K562 (cell line): Measurements from ENCODE around the gene MAPKAPK2. TPM values are rescaled to one million over a fixed set of nuclear protein-coding genes. Genes with fewer than 3 reads are reported as not detected.

Source experiments
- ATAC-seq: fragments of 200-7000 bp; cut with Tn5 transposase; 3 replicates; pipeline ENCODE4 v1.9.1; 2020; ENCODE audit warnings: moderate library complexity
- BruUV-seq: library from RNA; stranded (reverse); fragments of 400-500 nt; replicated peaks from 2 replicates; lab custom pipeline; 2021; lab: Mats Ljungman, UMichigan
- CTCF ChIA-PET: fragments of 300-600 bp; formaldehyde crosslinking; extraction: SDS; loops from one replicate; lab custom pipeline; 2021; ENCODE audit warnings: low intra/inter-chr PET ratio; lab: Yijun Ruan, JAX
- POLR2A ChIA-PET: fragments of 300-600, 350-650 bp; sonication (Branson Sonifier 250); formaldehyde crosslinking; extraction: SDS; loops from one replicate; lab custom pipeline; 2021; ENCODE audit warnings: antibody characterized with exemption, inconsistent platforms; lab: Yijun Ruan, JAX
- DNase-seq, 4 experiments: peaks; one replicate each; pipeline versions ENCODE4 v3.0.0 to v3.0.0-alpha.2; 2011 to 2018; ENCODE audit warnings: low spot score in 3 of 4, mixed read lengths in 3 of 4; ENCODE audit errors: extremely low read depth in 1 of 4
- FAIRE-seq: peaks from 2 replicates; lab custom pipeline; 2011; peaks lifted over from hg19 to GRCh38; lab: Jason Lieb, UNC
- H2AFZ ChIP-seq: 2 replicates; pipeline ENCODE4 v1.6.0; 2011; ENCODE audit warnings: low read depth, low read length, control low read depth, inconsistent platforms
- H3K27ac ChIP-seq: fragments of 200-600 bp; 3 replicates; pipeline ENCODE4 v1.8.0; 2011; ENCODE audit warnings: low read depth, mild to moderate bottlenecking, control low read depth, inconsistent platforms, low read length, moderate library complexity, mixed read lengths; ENCODE audit errors: extremely low read depth
- H3K27me3 ChIP-seq, 2 experiments: fragments of 300-600 bp in 1 of 2; 2 replicates in 1 of 2; 3 replicates in 1 of 2; pipeline versions ENCODE4 v1.6.0 to v1.8.0; 2011; ENCODE audit warnings: inconsistent platforms in 2 of 2, low read length in 2 of 2, mild to moderate bottlenecking in 1 of 2, mixed read lengths in 1 of 2, moderate library complexity in 1 of 2; ENCODE audit not compliant: control insufficient read depth in 2 of 2, insufficient read depth in 2 of 2
- H3K36me3 ChIP-seq: fragments of 300-600 bp; 3 replicates; pipeline ENCODE4 v1.8.0; 2011; ENCODE audit warnings: mild to moderate bottlenecking, low read length, inconsistent platforms; ENCODE audit not compliant: control insufficient read depth, insufficient read depth
- H3K4me1 ChIP-seq, 2 experiments: fragments of 200-600 bp in 1 of 2; replicated peaks in 1 of 2; 2 replicates in 1 of 2; 3 replicates in 1 of 2; pipeline versions ENCODE4 v1.5.1 to v1.8.0; 2011; ENCODE audit warnings: inconsistent platforms in 2 of 2, low read length in 2 of 2, mild to moderate bottlenecking in 1 of 2, mixed read lengths in 1 of 2, moderate library complexity in 1 of 2; ENCODE audit not compliant: control insufficient read depth in 2 of 2, insufficient read depth in 2 of 2
- H3K4me2 ChIP-seq: 2 replicates; pipeline ENCODE4 v1.6.1; 2011; ENCODE audit warnings: low read length, control low read depth, inconsistent platforms, mixed read lengths; ENCODE audit not compliant: insufficient read depth
- H3K4me3 ChIP-seq: fragments of 200-600 bp; sonication (generic), shearing (Covaris generic); 2 replicates; pipeline ENCODE4 v1.5.1; 2016; ENCODE audit warnings: control low read depth, inconsistent platforms
- H3K79me2 ChIP-seq: fragments of 200-600 bp; 3 replicates; pipeline ENCODE4 v1.8.0; 2011; ENCODE audit warnings: low read length, inconsistent platforms; ENCODE audit not compliant: control insufficient read depth, insufficient read depth
- H3K9ac ChIP-seq, 2 experiments: 2 replicates each; pipeline versions ENCODE4 v1.6.0 to v1.6.1; 2011; ENCODE audit warnings: low read depth in 2 of 2, low read length in 2 of 2, control low read depth in 1 of 2, inconsistent platforms in 1 of 2, mild to moderate bottlenecking in 1 of 2, mixed read lengths in 1 of 2; ENCODE audit not compliant: insufficient read depth in 1 of 2
- H3K9me1 ChIP-seq: one replicate; pipeline ENCODE4 v1.6.0; 2011; ENCODE audit warnings: inconsistent platforms, mild to moderate bottlenecking, low read length, moderate library complexity; ENCODE audit not compliant: control insufficient read depth, insufficient read depth
- H3K9me3 ChIP-seq: replicated peaks from 2 replicates; pipeline ENCODE4 v1.5.1; 2011; ENCODE audit warnings: low read depth, low read length, inconsistent platforms; ENCODE audit not compliant: control insufficient read depth, insufficient read depth
- H4K20me1 ChIP-seq: replicated peaks from 2 replicates; pipeline ENCODE4 v1.6.1; 2011; ENCODE audit warnings: low read length, inconsistent platforms, mixed read lengths; ENCODE audit not compliant: control insufficient read depth, insufficient read depth
- CHD1 ChIP-seq: fragments of 200-600 bp; sonication (generic); IDR thresholded peaks from one replicate; pipeline ENCODE4 v1.6.1; 2012; ENCODE audit warnings: mild to moderate bottlenecking, moderate library complexity, low read length, inconsistent platforms
- DIDO1 ChIP-seq: fragments of 450-650 bp; IDR thresholded peaks from 2 replicates; pipeline ENCODE4 v1.6.1; 2016; ENCODE audit warnings: low read depth, missing biosample characterization, missing genetic modification characterization
- ELF1 ChIP-seq: fragments of 200-800 bp; sonication (Bioruptor generic); IDR thresholded peaks from 2 replicates; pipeline ENCODE4 v1.6.1; 2016; ENCODE audit warnings: missing genetic modification characterization, missing compliant biosample characterization
- GMEB1 ChIP-seq: fragments of 250-450 bp; sonication (Bioruptor Pico); IDR thresholded peaks from 2 replicates; pipeline ENCODE4 v1.4.0; 2020; ENCODE audit warnings: mild to moderate bottlenecking
- HLTF ChIP-seq: fragments of 450-650 bp; IDR thresholded peaks from 2 replicates; pipeline ENCODE4 v1.6.1; 2016
- IFI16 ChIP-seq: fragments of 250-450 bp; sonication (Bioruptor Pico); IDR thresholded peaks from 2 replicates; pipeline ENCODE4 v2.1.2; 2022; ENCODE audit warnings: mild to moderate bottlenecking, inconsistent platforms
- IRF2 ChIP-seq: sonication (generic); formaldehyde crosslinking; IDR thresholded peaks from 2 replicates; pipeline ENCODE4 v1.8.1; 2022; ENCODE audit warnings: mild to moderate bottlenecking, missing genetic modification reagents
- MAZ ChIP-seq, 2 experiments: fragments of 450-650 bp in 1 of 2; sonication (generic) in 1 of 2; formaldehyde crosslinking; IDR thresholded peaks in 1 of 2; conservative IDR thresholded peaks in 1 of 2; 2 replicates each; pipeline versions ENCODE4 v1.4.0 to v1.5.0; 2020; ENCODE audit warnings: mild to moderate bottlenecking in 1 of 2, missing genetic modification reagents in 1 of 2
- PCBP2 ChIP-seq: fragments of 200-400 bp; formaldehyde crosslinking; IDR thresholded peaks from 2 replicates; pipeline ENCODE4 v1.6.1; 2018; ENCODE audit warnings: low read length, low read depth, mild to moderate bottlenecking, moderate library complexity; ENCODE audit not compliant: poor library complexity, severe bottlenecking
- POLR3A ChIP-seq: IDR thresholded peaks from 2 replicates; pipeline ENCODE4 v1.6.1; 2011; ENCODE audit warnings: borderline replicate concordance, mild to moderate bottlenecking, moderate library complexity; ENCODE audit not compliant: insufficient read length, insufficient read depth; ENCODE audit errors: extremely low read depth
- RBBP5 ChIP-seq: fragments of 200-600 bp; sonication (generic); IDR thresholded peaks from 2 replicates; pipeline ENCODE4 v1.6.1; 2012; ENCODE audit warnings: borderline replicate concordance, mild to moderate bottlenecking, low read length, control low read depth, inconsistent platforms; ENCODE audit not compliant: insufficient read depth, poor library complexity, severe bottlenecking
- SMAD3 ChIP-seq: fragments of 450-650 bp; formaldehyde crosslinking; conservative IDR thresholded peaks from 2 replicates; pipeline ENCODE4 v1.4.0; 2020; ENCODE audit warnings: mild to moderate bottlenecking
- SNRNP70 ChIP-seq: fragments of 200-400 bp; formaldehyde crosslinking; optimal IDR thresholded peaks from 2 replicates; pipeline ENCODE3; 2017; ENCODE audit warnings: low read depth, low read length
- SRF ChIP-seq, 2 experiments: fragments of 250-450, 450-650 bp in 1 of 2; sonication (Bioruptor Pico) in 1 of 2; sonication (generic) in 1 of 2; formaldehyde crosslinking; IDR thresholded peaks; 2 replicates each; pipeline versions ENCODE4 v1.5.0 to v1.5.1; 2020 to 2022; ENCODE audit warnings: mild to moderate bottlenecking in 1 of 2, missing genetic modification reagents in 1 of 2
- TAL1 ChIP-seq: fragments of 450-650 bp; IDR thresholded peaks from 2 replicates; pipeline ENCODE4 v1.6.1; 2016; ENCODE audit warnings: mild to moderate bottlenecking
- U2AF1 ChIP-seq: fragments of 200-400 bp; formaldehyde crosslinking; optimal IDR thresholded peaks from 2 replicates; pipeline ENCODE3; 2017; ENCODE audit warnings: mild to moderate bottlenecking, low read depth, low read length, moderate library complexity
- ZNF134 ChIP-seq: fragments of 250-450 bp; sonication (Bioruptor Pico); conservative IDR thresholded peaks from 2 replicates; pipeline ENCODE4 v1.4.0; 2020
- ZNF282 ChIP-seq: sonication (generic); formaldehyde crosslinking; IDR thresholded peaks from 2 replicates; pipeline ENCODE4 v1.8.1; 2023; ENCODE audit warnings: missing genetic modification reagents
- ZSCAN29 ChIP-seq: fragments of 450-650 bp; IDR thresholded peaks from 2 replicates; pipeline ENCODE4 v1.6.1; 2017
- WGBS: fragments of 100-300 bp; shearing (Covaris generic); methylation state at CpG from one replicate; pipeline ENCODE4 v1.1.6; 2016; ENCODE audit warnings: low coverage, mixed read lengths; ENCODE audit not compliant: insufficient coverage; ENCODE audit errors: missing lambda C conversion rate; 5-methylcytosine and 5-hydroxymethylcytosine counted together
- in situ Hi-C: fragments of 300-500 bp; cut with MboI; formaldehyde crosslinking; loops from 4 replicates; pipeline ENCODE4 v1.15.0; 2018; ENCODE audit warnings: inconsistent platforms, mixed read lengths
- intact Hi-C: fragments of 100-400 bp; cut with micrococcal nuclease; formaldehyde crosslinking; loops from 2 replicates; pipeline ENCODE4 v1.14.2; 2022
- polyA plus RNA-seq, 8 experiments: library from polyadenylated mRNA; depleted of rRNA in 4 of 8; stranded (reverse) in 5 of 8; unstranded in 3 of 8; fragments of >200 nt; fragmentation: Nextera tagmentation in 2 of 8; fragmentation: Illumina TruSeq in 1 of 8; extraction: Ambion mirVana in 2 of 8; extraction: Trizol in 1 of 8; gene quantifications; 2 replicates each; pipeline versions ENCODE4 v1.2.1 to v1.2.3, GENCODE V29; 2011 to 2014; ENCODE audit warnings: inconsistent platforms in 1 of 8, missing spikeins in 1 of 8
- total RNA-seq, 7 experiments: library from RNA; depleted of rRNA in 6 of 7; stranded (reverse); fragments of >200 nt in 6 of 7; fragmentation: Illumina TruSeq in 2 of 7; extraction: Trizol in 2 of 7; gene quantifications; 2 replicates each; pipeline versions ENCODE4 v1.2.1 to v1.2.3, GENCODE V29; 2011 to 2021; ENCODE audit warnings: low replicate concordance in 1 of 7

Gene MAPKAPK2
- total and polyA plus RNA-seq, 9 of the 15 experiments (the other 6 are each of a cell fraction or from before 2014, with no cell fraction given) = 0.63 to 94.2 (median 52.1) TPM

- ChIA-PET POLR2A (interaction anchor here (0.7 to 3.7 kb wide), 10 partner anchors 8 to 348 kb away, joined by 3 to 21 read pairs (median 6); partner anchors contain the start of gene EIF2D), CTCF (no interaction called here)
- H3K9me1 ChIP-seq = no peaks in the 10 kb centered on the region
- BruUV-seq = no TSS peak
- ATAC-seq = peak; percentile 73
- intact Hi-C loops = loop anchor here (5.0 kb wide), 1 partner anchor 35 kb away; no protein-coding TSS in a partner anchor
- H3K36me3 ChIP-seq = no peaks in the 10 kb centered on the region
- peak overlapping the region; percentile 13 to 66; a peak in 3 of 4 replicates for H3K9ac ChIP-seq
- peaks cover 50 to 78% of the 10 kb centered on the region in 2 experiments for H3K4me1 ChIP-seq
- 1% methylated on average over 8 of the region's 8 CpGs for WGBS
- H4K20me1 ChIP-seq = no peaks in the 10 kb centered on the region
- no peaks in the 10 kb centered on the region for H3K79me2 ChIP-seq
- H3K4me2 ChIP-seq = peak overlapping the region; percentile 79
- no peaks in the 10 kb centered on the region for H3K9me3 ChIP-seq
- in situ Hi-C loops = no loop called here
- peak overlapping the region; percentile 3; the same call in 1 of the 2 replicates for H3K4me3 ChIP-seq
- peak overlapping the region; percentile 80 for H3K27ac ChIP-seq
- peak overlapping the region; percentile 66 for H2AFZ ChIP-seq
- H3K27me3 ChIP-seq = no peaks in the 10 kb centered on the region
- peak; percentile 76 to 92 (median 80) for DNase-seq
- peak; percentile 72 for FAIRE-seq
- TF ChIP-seq ZNF134 (CRISPR knock-in tag) (no peak), IRF2 (CRISPR knock-in tag) (no peak), TAL1 (peak; percentile 78), ZSCAN29 (no peak), RBBP5 (peak; percentile 17), SMAD3 (CRISPR knock-in tag) (0 out of 2 replicates have a peak, but pooled peaks have one; percentile 27), SRF (CRISPR knock-in tag; IDR thresholded peaks at IDR 0.05) (no peak), ELF1 (tag) (no peak), ZNF282 (CRISPR knock-in tag) (no peak), SNRNP70 (no peak), MAZ (CRISPR knock-in tag; conservative IDR thresholded peaks at IDR 0.05 in 1 of 2, IDR thresholded peaks at IDR 0.05 in 1 of 2) (0 out of 4 replicates have a peak, but pooled peaks of 1 of the 2 experiments have one; percentile 10), GMEB1 (no peak), PCBP2 (no peak), POLR3A (no peak), U2AF1 (no peak), DIDO1 (tag) (no peak), IFI16 (no peak), HLTF (no peak), CHD1 (no peak)
These were observed 12.6 kb upstream of the MAPKAPK2 start for GRCh38 chr1:206672011-206672688.
